Ascending aorta (tissue), 2 donors: Measurements from ENCODE around the gene MPPE1. TPM values are rescaled to one million over a fixed set of nuclear protein-coding genes. Genes with fewer than 3 reads are reported as not detected.

Source experiments
- DNase-seq, 2 donors: peaks; one replicate each; pipeline ENCODE4 v3.0.0-alpha.2; 2019; ENCODE audit warnings: low spot score in 2 of 2
- H3K27ac ChIP-seq, 2 donors: fragments of 200-600 bp; sonication (generic); one replicate each; pipeline ENCODE4 v1.5.1; 2016 to 2017; ENCODE audit warnings: mild to moderate bottlenecking in 1 of 2
- H3K27me3 ChIP-seq: fragments of 200-600 bp; sonication (generic); one replicate; pipeline ENCODE4 v1.5.1; 2017
- H3K36me3 ChIP-seq, 2 donors: fragments of 200-600 bp; sonication (generic); one replicate each; pipeline ENCODE4 v1.5.1; 2016
- H3K4me1 ChIP-seq, 2 donors: fragments of 200-600 bp; sonication (generic); one replicate each; pipeline ENCODE4 v1.5.1; 2016 to 2017; ENCODE audit warnings: mild to moderate bottlenecking in 1 of 2
- H3K4me3 ChIP-seq, 2 donors: fragments of 200-600 bp; sonication (generic); one replicate each; pipeline ENCODE4 v1.5.1; 2016 to 2017; ENCODE audit warnings: mild to moderate bottlenecking in 1 of 2
- H3K9me3 ChIP-seq, 2 donors: fragments of 200-600 bp; sonication (generic); one replicate each; pipeline ENCODE4 v1.5.1; 2016
- CTCF ChIP-seq, 3 experiments: fragments of 200-600 bp in 2 of 3; fragments of 450-650 bp in 1 of 3; sonication (generic) in 2 of 3; IDR thresholded peaks; one replicate each; pipeline ENCODE4 v1.5.1; 2016 to 2019; ENCODE audit warnings: antibody characterized with exemption in 3 of 3, mild to moderate bottlenecking in 1 of 3, moderate library complexity in 1 of 3
- intact Hi-C: fragments of 100-400 bp; cut with DNase I; formaldehyde crosslinking; loops from one replicate; pipeline ENCODE4 v1.15.1; 2023
- total RNA-seq: library from RNA; depleted of rRNA; stranded (reverse); fragments of >200 nt; gene quantifications from one replicate; pipeline ENCODE4 v1.1.0, GENCODE V29; 2016

MPPE1 gene
- total RNA-seq, 1 donor from 2014 or later, result 18.9 TPM

- intact Hi-C loops, result no loop called here
- DNase-seq, result no peak
- no peak overlapping the region for H3K4me3 ChIP-seq
- H3K27ac ChIP-seq, result no peak overlapping the region
- H3K4me1 ChIP-seq, result peaks cover 0 to 9% of the 10 kb centered on the region in 2 donors
- no peaks in the 10 kb centered on the region for H3K36me3 ChIP-seq
- no peaks in the 10 kb centered on the region for H3K9me3 ChIP-seq
- no peak for TF ChIP-seq CTCF (IDR thresholded peaks at IDR 0.05)
- no peaks in the 10 kb centered on the region for H3K27me3 ChIP-seq
Observed at GRCh38 chr18:11847811-11848210, 60.3 kb downstream of the MPPE1 start.

GRCh38 chr18:11845654-11846053 lies 62.5 kb downstream of the MPPE1 start:
- intact Hi-C loops, result no loop called here
- no peak for DNase-seq
- H3K4me3 ChIP-seq, result no peak overlapping the region
- H3K4me1 ChIP-seq, result peaks cover 0 to 4% of the 10 kb centered on the region in 2 donors
- no peak for TF ChIP-seq CTCF (IDR thresholded peaks at IDR 0.05)
- H3K27ac ChIP-seq, result no peak overlapping the region
- H3K27me3 ChIP-seq, result no peaks in the 10 kb centered on the region
- H3K36me3 ChIP-seq, result no peaks in the 10 kb centered on the region
- no peaks in the 10 kb centered on the region for H3K9me3 ChIP-seq

- TF ChIP-seq CTCF (IDR thresholded peaks at IDR 0.05), result no peak
- no peak overlapping the region for H3K4me3 ChIP-seq
- H3K9me3 ChIP-seq, result no peaks in the 10 kb centered on the region
- no peak for DNase-seq
- no peaks in the 10 kb centered on the region for H3K36me3 ChIP-seq
- peaks cover 0 to under 1% of the 10 kb centered on the region in 2 donors for H3K4me1 ChIP-seq
- intact Hi-C loops, result no loop called here
- no peak overlapping the region for H3K27ac ChIP-seq
- H3K27me3 ChIP-seq, result no peaks in the 10 kb centered on the region
Observed at GRCh38 chr18:11844436-11844835, 63.7 kb downstream of the MPPE1 start.

GRCh38 chr18:11842562-11842961 lies 65.6 kb downstream of the MPPE1 start:
- Histone ChIP-seq H3K4me1 (no peaks in the 10 kb centered on the region), H3K9me3 (no peaks in the 10 kb centered on the region), H3K4me3 (no peak overlapping the region), H3K36me3 (no peaks in the 10 kb centered on the region), H3K27me3 (no peaks in the 10 kb centered on the region), H3K27ac (no peak overlapping the region)
- no peak for TF ChIP-seq CTCF (IDR thresholded peaks at IDR 0.05)
- DNase-seq, result no peak
- intact Hi-C loops, result no loop called here

- DNase-seq, result no peak
- no peaks in the 10 kb centered on the region for H3K9me3 ChIP-seq
- no peaks in the 10 kb centered on the region for H3K4me1 ChIP-seq
- no peak for TF ChIP-seq CTCF (IDR thresholded peaks at IDR 0.05)
- no peak overlapping the region for H3K27ac ChIP-seq
- H3K36me3 ChIP-seq, result no peaks in the 10 kb centered on the region
- H3K4me3 ChIP-seq, result no peak overlapping the region
- H3K27me3 ChIP-seq, result no peaks in the 10 kb centered on the region
- intact Hi-C loops, result no loop called here
Observed at GRCh38 chr18:11840493-11840892, 67.6 kb downstream of the MPPE1 start.

GRCh38 chr18:11839556-11839955 lies 68.6 kb downstream of the MPPE1 start:
- Histone ChIP-seq H3K27ac (no peak overlapping the region), H3K36me3 (no peaks in the 10 kb centered on the region), H3K4me3 (no peak overlapping the region), H3K9me3 (no peaks in the 10 kb centered on the region), H3K27me3 (no peaks in the 10 kb centered on the region), H3K4me1 (no peaks in the 10 kb centered on the region)
- DNase-seq, result no peak
- TF ChIP-seq CTCF (IDR thresholded peaks at IDR 0.05), result no peak
- intact Hi-C loops, result no loop called here
